H1 (cell line): ENCODE measurements around the gene MSMP. TPM values are rescaled to one million over a fixed set of nuclear protein-coding genes. Genes with fewer than 3 reads are reported as not detected.

ENCODE experiments used
- CTCF ChIA-PET: fragments of 300-600 bp; sonication (Branson Sonifier 250); formaldehyde crosslinking; loops from one replicate; lab custom pipeline; 2021; ENCODE audit not compliant: partially characterized antibody; lab: Charles Lee
- POLR2A ChIA-PET: fragments of 300-600 bp; sonication (Branson Sonifier 250); formaldehyde crosslinking; loops from one replicate; lab custom pipeline; 2021; ENCODE audit warnings: inconsistent platforms; ENCODE audit not compliant: partially characterized antibody; lab: Charles Lee
- DNase-seq, 2 experiments: peaks; one replicate each; pipeline versions ENCODE4 v3.0.0 to v3.0.0-alpha.2; 2010 to 2022; ENCODE audit warnings: low spot score in 2 of 2, low read depth in 1 of 2, mixed read lengths in 1 of 2
- FAIRE-seq: peaks from 2 replicates; lab custom pipeline; 2011; peaks lifted over from hg19 to GRCh38; lab: Jason Lieb, UNC
- H2AFZ ChIP-seq: 2 replicates; pipeline ENCODE4 v1.8.1; 2012; ENCODE audit warnings: low read length, inconsistent platforms
- H2AK5ac ChIP-seq: 2 replicates; pipeline ENCODE4 v1.6.1; 2013; ENCODE audit warnings: low read depth, low read length
- H2BK120ac ChIP-seq: replicated peaks from 2 replicates; pipeline ENCODE3; 2013; ENCODE audit warnings: low read depth, low read length, inconsistent platforms
- H2BK12ac ChIP-seq: 2 replicates; pipeline ENCODE4 v1.6.1; 2013; ENCODE audit warnings: low read depth, low read length
- H2BK15ac ChIP-seq: 2 replicates; pipeline ENCODE4 v1.6.1; 2013; ENCODE audit warnings: low read length
- H2BK20ac ChIP-seq: 2 replicates; pipeline ENCODE4 v1.6.1; 2013; ENCODE audit warnings: low read length
- H2BK5ac ChIP-seq: 2 replicates; pipeline ENCODE4 v1.6.1; 2013; ENCODE audit warnings: low read depth, low read length
- H3K14ac ChIP-seq: 2 replicates; pipeline ENCODE4 v1.6.1; 2013; ENCODE audit warnings: inconsistent platforms; ENCODE audit not compliant: insufficient read length
- H3K18ac ChIP-seq: 2 replicates; pipeline ENCODE4 v1.6.1; 2013; ENCODE audit warnings: low read length; ENCODE audit errors: extremely low read depth
- H3K23ac ChIP-seq: 2 replicates; pipeline ENCODE4 v1.6.1; 2013; ENCODE audit warnings: inconsistent platforms; ENCODE audit not compliant: insufficient read length
- H3K23me2 ChIP-seq: 2 replicates; pipeline ENCODE4 v1.6.1; 2013; ENCODE audit warnings: low read depth, low read length
- H3K27ac ChIP-seq: 2 replicates; pipeline ENCODE4 v1.6.1; 2011; ENCODE audit warnings: low read depth, low read length, inconsistent platforms
- H3K27me3 ChIP-seq, 4 experiments: replicated peaks in 1 of 4; 1 replicate in 1 of 4; 2 replicates in 3 of 4; pipeline versions ENCODE4 v1.6.1 to v1.8.1; 2011 to 2013; ENCODE audit warnings: low read length in 3 of 4, mild to moderate bottlenecking in 3 of 4, inconsistent platforms in 2 of 4, mixed read lengths in 2 of 4, moderate library complexity in 1 of 4; ENCODE audit not compliant: control insufficient read depth in 3 of 4, insufficient read depth in 3 of 4; ENCODE audit errors: extremely low read depth in 1 of 4
- H3K36me3 ChIP-seq, 4 experiments: 2 replicates each; pipeline versions ENCODE4 v1.6.1 to v1.8.1; 2011 to 2013; ENCODE audit warnings: mild to moderate bottlenecking in 4 of 4, low read length in 3 of 4, moderate library complexity in 2 of 4, control low read depth in 1 of 4, inconsistent platforms in 1 of 4; ENCODE audit not compliant: insufficient read depth in 4 of 4, control insufficient read depth in 2 of 4
- H3K4ac ChIP-seq: replicated peaks from 2 replicates; pipeline ENCODE3; 2013; ENCODE audit warnings: low read length, low read depth, mixed read lengths, inconsistent platforms; ENCODE audit not compliant: insufficient read length
- H3K4me1 ChIP-seq, 4 experiments: replicated peaks in 1 of 4; 1 replicate in 1 of 4; 2 replicates in 3 of 4; pipeline versions ENCODE4 v1.6.1 to v1.8.1; 2011 to 2013; ENCODE audit warnings: low read length in 3 of 4, inconsistent platforms in 2 of 4, mixed read lengths in 1 of 4; ENCODE audit not compliant: insufficient read depth in 4 of 4, control insufficient read depth in 3 of 4
- H3K4me2 ChIP-seq, 2 experiments: 2 replicates each; pipeline versions ENCODE4 v1.6.1 to v1.8.1; 2011 to 2013; ENCODE audit warnings: low read depth in 2 of 2, low read length in 2 of 2, control low read depth in 1 of 2, inconsistent platforms in 1 of 2, mild to moderate bottlenecking in 1 of 2; ENCODE audit not compliant: insufficient read depth in 1 of 2
- H3K4me3 ChIP-seq, 4 experiments: fragments of 200-600, 300-600 bp in 1 of 4; sonication (generic), shearing (Covaris generic), sonication (Bioruptor Twin) in 1 of 4; 2 replicates each; pipeline versions ENCODE4 v1.5.1 to v1.8.1; 2011 to 2016; ENCODE audit warnings: low read length in 4 of 4, low read depth in 3 of 4, control low read depth in 2 of 4, inconsistent platforms in 2 of 4, mild to moderate bottlenecking in 2 of 4, mixed read lengths in 1 of 4, moderate library complexity in 1 of 4; ENCODE audit not compliant: insufficient read depth in 2 of 4; ENCODE audit errors: extremely low read depth in 1 of 4
- H3K56ac ChIP-seq: replicated peaks from 2 replicates; pipeline ENCODE3; 2013; ENCODE audit warnings: low read depth, mild to moderate bottlenecking, mixed read lengths, low read length, inconsistent platforms; ENCODE audit not compliant: insufficient read length
- H3K79me1 ChIP-seq: 2 replicates; pipeline ENCODE4 v1.6.1; 2013; ENCODE audit warnings: low read depth, low read length, control low read depth
- H3K79me2 ChIP-seq, 2 experiments: 2 replicates each; pipeline versions ENCODE4 v1.6.1 to v1.8.1; 2012 to 2013; ENCODE audit warnings: low read length in 2 of 2, mild to moderate bottlenecking in 2 of 2, inconsistent platforms in 1 of 2; ENCODE audit not compliant: insufficient read depth in 2 of 2, control insufficient read depth in 1 of 2
- H3K9ac ChIP-seq, 4 experiments: replicated peaks in 1 of 4; 1 replicate in 1 of 4; 2 replicates in 3 of 4; pipeline versions ENCODE4 v1.6.1 to v1.8.1; 2011 to 2013; ENCODE audit warnings: low read depth in 3 of 4, low read length in 3 of 4, control low read depth in 2 of 4, mild to moderate bottlenecking in 2 of 4, moderate library complexity in 2 of 4, inconsistent platforms in 1 of 4; ENCODE audit errors: extremely low read depth in 1 of 4
- H3K9me3 ChIP-seq, 2 experiments: 2 replicates each; pipeline versions ENCODE4 v1.6.1 to v1.8.1; 2012 to 2013; ENCODE audit warnings: mild to moderate bottlenecking in 2 of 2, moderate library complexity in 2 of 2, control low read depth in 1 of 2, inconsistent platforms in 1 of 2, low read depth in 1 of 2, low read length in 1 of 2, mixed read lengths in 1 of 2; ENCODE audit not compliant: insufficient read depth in 2 of 2
- H4K20me1 ChIP-seq, 2 experiments: replicated peaks in 1 of 2; 2 replicates each; pipeline versions ENCODE3 to v1.8.1; 2011 to 2013; ENCODE audit warnings: inconsistent platforms in 2 of 2, low read length in 2 of 2, mild to moderate bottlenecking in 1 of 2; ENCODE audit not compliant: insufficient read depth in 2 of 2, control insufficient read depth in 1 of 2
- H4K5ac ChIP-seq: 2 replicates; pipeline ENCODE4 v1.6.1; 2013; ENCODE audit warnings: low read length, low read depth, mixed read lengths, inconsistent platforms; ENCODE audit not compliant: insufficient read length
- H4K8ac ChIP-seq: 2 replicates; pipeline ENCODE4 v1.8.0; 2013; ENCODE audit warnings: mild to moderate bottlenecking, moderate library complexity, low read length, inconsistent platforms; ENCODE audit not compliant: insufficient read depth; ENCODE audit errors: extremely low read depth
- H4K91ac ChIP-seq: replicated peaks from 2 replicates; pipeline ENCODE3; 2013; ENCODE audit warnings: low read length, mixed read lengths, inconsistent platforms; ENCODE audit not compliant: insufficient read length
- CBX8 ChIP-seq: fragments of 300-800, 300-1000 bp; sonication (generic); IDR thresholded peaks from 2 replicates; pipeline ENCODE4 v1.7.1; 2016; ENCODE audit warnings: low read depth, low read length, borderline replicate concordance
- CEBPB ChIP-seq: IDR thresholded peaks from 2 replicates; pipeline ENCODE4 v1.6.1; 2012; ENCODE audit warnings: low read depth, low read length
- GTF2F1 ChIP-seq: IDR thresholded peaks from 2 replicates; pipeline ENCODE4 v1.6.1; 2012; ENCODE audit warnings: low read depth, low read length, improper control_type of control experiment, borderline replicate concordance
- JUN ChIP-seq: IDR thresholded peaks from 2 replicates; pipeline ENCODE4 v1.6.1; 2011; ENCODE audit warnings: low read depth, mild to moderate bottlenecking, improper control_type of control experiment, low read length
- MAX ChIP-seq: IDR thresholded peaks from 2 replicates; pipeline ENCODE4 v1.6.1; 2012; ENCODE audit warnings: inconsistent platforms
- PHF8 ChIP-seq: fragments of 200-600 bp; sonication (generic); conservative IDR thresholded peaks from 2 replicates; pipeline ENCODE4 v1.7.1; 2012; ENCODE audit warnings: low read depth, mild to moderate bottlenecking, inconsistent platforms, low read length, moderate library complexity
- POLR2A ChIP-seq, 2 experiments: IDR thresholded peaks; 1 replicate in 1 of 2; 2 replicates in 1 of 2; pipeline ENCODE4 v1.6.1; 2011; ENCODE audit warnings: low read depth in 2 of 2, low read length in 2 of 2, mild to moderate bottlenecking in 2 of 2; ENCODE audit errors: control extremely low read depth in 1 of 2
- RAD21 ChIP-seq, 2 experiments: IDR thresholded peaks in 1 of 2; conservative IDR thresholded peaks in 1 of 2; 2 replicates each; pipeline ENCODE4 v1.6.1; 2011; ENCODE audit warnings: low read depth in 2 of 2, low read length in 2 of 2, improper control_type of control experiment in 1 of 2, inconsistent platforms in 1 of 2, mild to moderate bottlenecking in 1 of 2, moderate library complexity in 1 of 2
- RNF2 ChIP-seq: fragments of 200-900, 300-1000 bp; sonication (generic); IDR thresholded peaks from 2 replicates; pipeline ENCODE4 v1.7.1; 2016; ENCODE audit warnings: borderline replicate concordance, low read depth, mild to moderate bottlenecking, antibody characterized with exemption, low read length; ENCODE audit not compliant: poor library complexity, severe bottlenecking; ENCODE audit errors: missing control alignments
- WGBS, 2 experiments: shearing (Covaris generic) in 1 of 2; methylation state at CpG; one replicate each; pipeline versions ENCODE4 v1.1.6 to v1.1.7; 2013 to 2015; ENCODE audit warnings: low lambda C conversion rate in 2 of 2, mixed read lengths in 2 of 2, inconsistent platforms in 1 of 2, low coverage in 1 of 2, missing lambda C conversion rate in 1 of 2; ENCODE audit not compliant: insufficient replicate concordance in 2 of 2, insufficient coverage in 1 of 2, insufficient read length in 1 of 2; ENCODE audit errors: extremely low coverage in 1 of 2, missing lambda C conversion rate in 1 of 2; 5-methylcytosine and 5-hydroxymethylcytosine counted together
- polyA plus RNA-seq, 7 experiments: library from polyadenylated mRNA; depleted of rRNA in 3 of 7; stranded (reverse) in 5 of 7; unstranded in 2 of 7; fragments of >200 nt in 5 of 7; fragments of 200-250 nt in 2 of 7; gene quantifications; 1 replicate in 5 of 7; 2 replicates in 1 of 7; 4 replicates in 1 of 7; pipeline versions ENCODE4 v1.2.1 to v1.2.3, GENCODE V29; 2011 to 2013; ENCODE audit warnings: missing spikeins in 2 of 7, mixed read lengths in 2 of 7
- total RNA-seq: library from RNA; stranded (reverse); fragmentation: NEBNext Ultra II Directional; extraction: Animal tissue kit (Norgen Biotek cat#: 25700); gene quantifications from 2 replicates; pipeline ENCODE4 v1.2.1, GENCODE V29; 2021

MSMP gene
- total and polyA plus RNA-seq, 2 of the 8 experiments (the other 6 are each of a cell fraction or from before 2014, with no cell fraction given), result 0.53 TPM; not detected in 1

GRCh38 chr9:35763181-35763580 is 9.1 kb upstream of the MSMP start:
- Histone ChIP-seq H3K4ac (no peak overlapping the region), H3K27me3 (no peaks in the 10 kb centered on the region), H3K4me2 (no peak overlapping the region), H2BK120ac (no peak overlapping the region), H3K23ac (no peak overlapping the region), H3K4me1 (no peaks in the 10 kb centered on the region), H3K23me2 (no peaks in the 10 kb centered on the region), H3K79me1 (no peaks in the 10 kb centered on the region), H3K27ac (no peak overlapping the region), H2BK5ac (no peak overlapping the region), H3K56ac (no peak overlapping the region), H4K91ac (no peak overlapping the region), H4K5ac (no peak overlapping the region), H3K4me3 (no peak overlapping the region), H3K79me2 (peaks cover 0 to 20% of the 10 kb centered on the region in 2 experiments; a peak in 2 of 4 replicates), H4K8ac (no peak overlapping the region), H2AFZ (no peak overlapping the region), H3K9me3 (no peaks in the 10 kb centered on the region), H3K9ac (no peak overlapping the region), H2BK20ac (no peak overlapping the region), H3K14ac (no peak overlapping the region), H4K20me1 (no peaks in the 10 kb centered on the region), H2BK12ac (no peak overlapping the region), H2BK15ac (no peak overlapping the region), H3K36me3 (no peaks in the 10 kb centered on the region), H3K18ac (no peak overlapping the region), H2AK5ac (no peak overlapping the region)
- 87% methylated on average over 2 of the region's 2 CpGs; no CpG with 5 or more reads in 1 of the 2 experiments for WGBS, 2 experiments
- TF ChIP-seq CBX8, result no peak
- TF ChIP-seq PHF8, result no peak
- TF ChIP-seq CEBPB, result no peak
- no peak for TF ChIP-seq JUN
- no peak for TF ChIP-seq RAD21 (IDR thresholded peaks at IDR 0.05 in 1 of 2, conservative IDR thresholded peaks at IDR 0.05 in 1 of 2; ENCODE audit: low read depth in 2 of 2, low read length in 2 of 2)
- no peak for TF ChIP-seq GTF2F1
- no peak for TF ChIP-seq POLR2A (IDR thresholded peaks at IDR 0.05; ENCODE audit: control extremely low read depth in 1 of 2, low read depth in 2 of 2, low read length in 2 of 2)
- TF ChIP-seq RNF2, result no peak
- no peak for TF ChIP-seq MAX
- no peak for FAIRE-seq
- POLR2A ChIA-PET, result interaction anchor here (0.6 to 0.9 kb wide), 4 partner anchors 12 to 31 kb away, joined by 3 to 4 read pairs (median 3); partner anchors contain the start of genes CREB3, GBA2 and RGP1
- DNase-seq, result no peak
- CTCF ChIA-PET, result interaction anchor here (0.7 to 0.9 kb wide), 4 partner anchors 8 to 26 kb away, joined by 3 to 4 read pairs (median 4); no protein-coding TSS in a partner anchor
